Measurements from ENCODE around the gene ACTN2. TPM values are rescaled to one million over a fixed set of nuclear protein-coding genes. Genes with fewer than 3 reads are reported as not detected.

ACTN2 gene
- polyA plus RNA-seq, 3 donors = 0.07 TPM; not detected in 2

DNA sequence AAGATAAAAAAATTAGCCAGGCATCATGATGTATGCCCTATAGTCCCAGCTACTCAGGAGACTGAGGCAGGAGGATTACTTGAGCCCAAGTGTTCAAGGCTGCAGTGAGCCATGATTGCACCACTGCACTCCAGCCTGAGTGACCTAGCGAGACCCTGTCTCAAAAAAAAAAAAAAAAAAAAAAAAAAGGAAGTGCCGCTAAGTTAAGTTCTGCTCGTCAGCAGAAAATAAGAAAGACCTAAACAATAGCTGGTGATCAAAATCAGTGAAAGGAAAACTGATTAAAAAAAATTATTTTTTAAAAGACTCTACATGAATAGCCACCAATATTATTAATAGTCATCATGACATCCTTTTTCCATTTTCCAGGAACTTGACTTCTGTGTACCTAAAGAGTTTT is 64.6 kb downstream of the ACTN2 start:
- Histone ChIP-seq H3K4me3 (replicated peaks in 1 of 3; ENCODE audit: low read depth in 2 of 3, low read length in 3 of 3) (no peak overlapping the region), H4K20me1 (ENCODE audit: insufficient read depth, low read length) (no peaks in the 10 kb centered on the region), H3K36me3 (replicated peaks in 1 of 2; ENCODE audit: control insufficient read depth in 1 of 2, insufficient read depth in 2 of 2, low read length in 2 of 2) (no peaks in the 10 kb centered on the region), H3K27ac (ENCODE audit: low read depth in 1 of 2, low read length in 2 of 2) (no peak overlapping the region), H3K4me2 (replicated peaks; ENCODE audit: extremely low read depth, low read length, poor library complexity, severe bottlenecking) (no peak overlapping the region), H3K9ac (ENCODE audit: insufficient read depth, low read length, poor library complexity, severe bottlenecking) (no peak overlapping the region), H3K9me3 (replicated peaks in 1 of 2; ENCODE audit: control insufficient read depth in 1 of 2, insufficient read depth in 1 of 2, low read length in 2 of 2) (no peaks in the 10 kb centered on the region), H3K79me2 (ENCODE audit: insufficient read depth, low read length) (no peaks in the 10 kb centered on the region), H2AFZ (ENCODE audit: insufficient read depth, low read depth, low read length, poor library complexity, severe bottlenecking) (no peak overlapping the region), H3K27me3 (ENCODE audit: control insufficient read depth in 2 of 2, insufficient read depth in 2 of 2, low read length in 2 of 2) (no peaks in the 10 kb centered on the region), H3K4me1 (ENCODE audit: control insufficient read depth in 1 of 2, insufficient read depth in 2 of 2, low read length in 2 of 2) (no peaks in the 10 kb centered on the region)
- Mint-ChIP-seq H3K4me1 (peaks cover 4% of the 10 kb centered on the region), H3K4me3 (no peak overlapping the region), H3K9me3 (no peaks in the 10 kb centered on the region), H3K27ac (no peak overlapping the region), H3K27me3 (ENCODE audit: low read depth in 3 of 3) (peaks cover 5 to 9% (median 5%) of the 10 kb centered on the region in 3 donors), H3K36me3 (no peaks in the 10 kb centered on the region)
- WGBS (ENCODE audit: insufficient coverage) = no CpG with 5 or more reads among the region's 3 CpGs
- DNase-seq = no peak
- intact Hi-C loops (cut with micrococcal nuclease) = no loop called here
- TF ChIP-seq, protein P1, sequence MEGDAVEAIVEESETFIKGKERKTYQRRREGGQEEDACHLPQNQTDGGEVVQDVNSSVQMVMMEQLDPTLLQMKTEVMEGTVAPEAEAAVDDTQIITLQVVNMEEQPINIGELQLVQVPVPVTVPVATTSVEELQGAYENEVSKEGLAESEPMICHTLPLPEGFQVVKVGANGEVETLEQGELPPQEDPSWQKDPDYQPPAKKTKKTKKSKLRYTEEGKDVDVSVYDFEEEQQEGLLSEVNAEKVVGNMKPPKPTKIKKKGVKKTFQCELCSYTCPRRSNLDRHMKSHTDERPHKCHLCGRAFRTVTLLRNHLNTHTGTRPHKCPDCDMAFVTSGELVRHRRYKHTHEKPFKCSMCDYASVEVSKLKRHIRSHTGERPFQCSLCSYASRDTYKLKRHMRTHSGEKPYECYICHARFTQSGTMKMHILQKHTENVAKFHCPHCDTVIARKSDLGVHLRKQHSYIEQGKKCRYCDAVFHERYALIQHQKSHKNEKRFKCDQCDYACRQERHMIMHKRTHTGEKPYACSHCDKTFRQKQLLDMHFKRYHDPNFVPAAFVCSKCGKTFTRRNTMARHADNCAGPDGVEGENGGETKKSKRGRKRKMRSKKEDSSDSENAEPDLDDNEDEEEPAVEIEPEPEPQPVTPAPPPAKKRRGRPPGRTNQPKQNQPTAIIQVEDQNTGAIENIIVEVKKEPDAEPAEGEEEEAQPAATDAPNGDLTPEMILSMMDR (IDR thresholded peaks at IDR 0.05) = no peak

DNA sequence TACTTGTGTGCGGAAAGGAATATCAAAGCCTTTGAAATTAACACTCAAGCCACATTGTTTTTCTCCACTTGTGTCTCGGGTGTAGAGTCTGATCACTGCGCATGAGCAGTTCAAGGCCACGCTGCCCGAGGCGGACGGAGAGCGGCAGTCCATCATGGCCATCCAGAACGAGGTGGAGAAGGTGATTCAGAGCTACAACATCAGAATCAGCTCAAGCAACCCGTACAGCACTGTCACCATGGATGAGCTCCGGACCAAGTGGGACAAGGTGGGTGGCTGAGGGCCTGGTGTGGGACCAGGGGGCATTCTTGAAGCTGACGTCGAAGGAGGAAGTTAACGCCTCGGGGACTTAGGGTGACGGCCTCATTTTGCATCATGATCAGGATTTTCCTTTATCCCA is 65.1 kb downstream of the ACTN2 start:
- Histone ChIP-seq H3K79me2 (ENCODE audit: insufficient read depth, low read length) (no peaks in the 10 kb centered on the region), H3K36me3 (replicated peaks in 1 of 2; ENCODE audit: control insufficient read depth in 1 of 2, insufficient read depth in 2 of 2, low read length in 2 of 2) (no peaks in the 10 kb centered on the region), H3K4me1 (ENCODE audit: control insufficient read depth in 1 of 2, insufficient read depth in 2 of 2, low read length in 2 of 2) (no peaks in the 10 kb centered on the region), H3K9ac (ENCODE audit: insufficient read depth, low read length, poor library complexity, severe bottlenecking) (no peak overlapping the region), H3K4me2 (replicated peaks; ENCODE audit: extremely low read depth, low read length, poor library complexity, severe bottlenecking) (no peak overlapping the region), H2AFZ (ENCODE audit: insufficient read depth, low read depth, low read length, poor library complexity, severe bottlenecking) (no peak overlapping the region), H3K9me3 (replicated peaks in 1 of 2; ENCODE audit: control insufficient read depth in 1 of 2, insufficient read depth in 1 of 2, low read length in 2 of 2) (no peaks in the 10 kb centered on the region), H3K4me3 (replicated peaks in 1 of 3; ENCODE audit: low read depth in 2 of 3, low read length in 3 of 3) (no peak overlapping the region), H4K20me1 (ENCODE audit: insufficient read depth, low read length) (no peaks in the 10 kb centered on the region), H3K27me3 (ENCODE audit: control insufficient read depth in 2 of 2, insufficient read depth in 2 of 2, low read length in 2 of 2) (no peaks in the 10 kb centered on the region), H3K27ac (ENCODE audit: low read depth in 1 of 2, low read length in 2 of 2) (no peak overlapping the region)
- Mint-ChIP-seq H3K9me3 (no peaks in the 10 kb centered on the region), H3K4me3 (no peak overlapping the region), H3K36me3 (no peaks in the 10 kb centered on the region), H3K27ac (no peak overlapping the region), H3K4me1 (peaks cover 4% of the 10 kb centered on the region), H3K27me3 (ENCODE audit: low read depth in 3 of 3) (peaks cover 5 to 9% (median 5%) of the 10 kb centered on the region in 3 donors)
- TF ChIP-seq, protein P1 (IDR thresholded peaks at IDR 0.05) = no peak
- intact Hi-C loops (cut with micrococcal nuclease) = no loop called here
- WGBS (ENCODE audit: insufficient coverage) = 100% methylated on average over 7 of the region's 16 CpGs
- DNase-seq = no peak

Measured in CD14-positive monocyte (primary cell).